SK-MEL-5 (cell line): Measurements from ENCODE around the gene ZNF341. TPM values are rescaled to one million over a fixed set of nuclear protein-coding genes. Genes with fewer than 3 reads are reported as not detected.
A peak's percentile ranks its signal among the peaks of the same experiment; 100 is the strongest.

Source experiments
- DNase-seq: peaks from one replicate; pipeline ENCODE4 v3.0.0-alpha.2; 2016; ENCODE audit warnings: low read depth, low spot score
- in situ Hi-C: cut with HindIII; loops from 2 replicates; pipeline ENCODE4 v1.10.0; 2016; ENCODE audit warnings: low sequenced_read_pairs, high pct_unique_total_duplicates, low pct_unique_long_range_greater_than_20kb
- total RNA-seq: library from RNA; depleted of rRNA; stranded (reverse); fragments of >200 nt; shearing (Covaris generic); gene quantifications from 2 replicates; pipeline ENCODE4 v1.2.3, GENCODE V29; 2014

ZNF341 gene
- total RNA-seq, 1 experiment from 2014 or later, result 1.7 TPM

GRCh38 chr20:33803921-33804337 lies 72.1 kb downstream of the ZNF341 start:
- DNase-seq, result no peak
- in situ Hi-C loops, result no loop called here

- no peak for DNase-seq
- in situ Hi-C loops, result no loop called here
Observed at GRCh38 chr20:33808388-33808787, 76.6 kb downstream of the ZNF341 start.

- in situ Hi-C loops, result no loop called here
Observed at GRCh38 chr20:33810259-33810658, 78.5 kb downstream of the ZNF341 start.

GRCh38 chr20:33810885-33811775 lies 79.3 kb downstream of the ZNF341 start, which contains the start of gene CHMP4B:
TSS of gene CHMP4B (plus strand) at chr20:33811348. CDS start at chr20:33811469, 121 bp downstream.
- in situ Hi-C loops, result no loop called here
- peak; percentile 99 for DNase-seq

More at GRCh38 chr20:33810259-33810658, 78.5 kb downstream of the ZNF341 start:
- DNase-seq, result no peak

GRCh38 chr20:33811776-33812151 lies 80.0 kb downstream of the ZNF341 start:
- in situ Hi-C loops, result no loop called here
- DNase-seq, result peak; percentile 7

GRCh38 chr20:33812152-33812849 lies 80.5 kb downstream of the ZNF341 start:
- in situ Hi-C loops, result no loop called here
- peak; percentile 22 for DNase-seq

GRCh38 chr20:33812908-33813462 lies 81.2 kb downstream of the ZNF341 start:
- in situ Hi-C loops, result no loop called here
- peak; percentile 70 for DNase-seq

GRCh38 chr20:33814238-33814712 lies 82.5 kb downstream of the ZNF341 start:
- in situ Hi-C loops, result no loop called here
- DNase-seq, result no peak

GRCh38 chr20:33815671-33816070 lies 83.9 kb downstream of the ZNF341 start:
- DNase-seq, result no peak
- in situ Hi-C loops, result no loop called here

- in situ Hi-C loops, result no loop called here
- no peak for DNase-seq
Observed at GRCh38 chr20:33816191-33816590, 84.4 kb downstream of the ZNF341 start.

GRCh38 chr20:33817411-33817810 lies 85.6 kb downstream of the ZNF341 start:
- DNase-seq, result no peak
- in situ Hi-C loops, result no loop called here

GRCh38 chr20:33819456-33819855 lies 87.7 kb downstream of the ZNF341 start:
- in situ Hi-C loops, result no loop called here
- DNase-seq, result no peak

- in situ Hi-C loops, result no loop called here
- DNase-seq, result no peak
Observed at GRCh38 chr20:33820362-33820761, 88.6 kb downstream of the ZNF341 start.

- DNase-seq, result no peak
- in situ Hi-C loops, result no loop called here
Observed at GRCh38 chr20:33821270-33821836, 89.6 kb downstream of the ZNF341 start.

- no peak for DNase-seq
- in situ Hi-C loops, result no loop called here
Observed at GRCh38 chr20:33822423-33822822, 90.6 kb downstream of the ZNF341 start.

- in situ Hi-C loops, result no loop called here
Observed at GRCh38 chr20:33822991-33823390, 91.2 kb downstream of the ZNF341 start.

GRCh38 chr20:33824852-33825251 lies 93.1 kb downstream of the ZNF341 start:
- in situ Hi-C loops, result no loop called here

More at GRCh38 chr20:33822991-33823390, 91.2 kb downstream of the ZNF341 start:
- no peak for DNase-seq

More at GRCh38 chr20:33824852-33825251, 93.1 kb downstream of the ZNF341 start:
- DNase-seq, result no peak
